Pancreas (tissue), 10 donors: ENCODE data around the gene CD3G. TPM values are rescaled to one million over a fixed set of nuclear protein-coding genes. Genes with fewer than 3 reads are reported as not detected.

ENCODE experiments used
- ATAC-seq, 4 donors: fragments of 200-7000 bp; cut with Tn5 transposase; one replicate each; pipeline versions ENCODE4 v1.8.0 to v1.9.1; 2020; ENCODE audit warnings: mild to moderate bottlenecking in 4 of 4, moderate library complexity in 4 of 4
- DNase-seq, 6 donors: peaks; one replicate each; pipeline ENCODE4 v3.0.0-alpha.2; 2020
- FAIRE-seq: peaks from 2 replicates; lab custom pipeline; 2012; peaks lifted over from hg19 to GRCh38; lab: Jason Lieb, UNC
- H3K27ac ChIP-seq, 4 donors: fragments of 200-600 bp; sonication (generic); 1 replicate in 3 of 4; 2 replicates in 1 of 4; pipeline versions ENCODE4 v1.5.0 to v1.8.0; 2020
- H3K27me3 ChIP-seq, 4 donors: fragments of 200-600 bp; one replicate each; pipeline ENCODE4 v1.8.0; 2021
- H3K36me3 ChIP-seq, 3 donors: fragments of 200-600 bp; sonication (generic) in 1 of 3; one replicate each; pipeline versions ENCODE4 v1.5.0 to v1.8.0; 2020 to 2021
- H3K4me1 ChIP-seq, 3 donors: fragments of 200-600 bp; one replicate each; pipeline ENCODE4 v1.8.0; 2021
- H3K4me3 ChIP-seq, 4 donors: fragments of 200-600 bp; sonication (generic) in 2 of 4; one replicate each; pipeline versions ENCODE4 v1.5.0 to v1.8.0; 2020 to 2021
- H3K9me3 ChIP-seq, 4 donors: fragments of 200-600 bp; one replicate each; pipeline ENCODE4 v1.8.0; 2021
- CTCF ChIP-seq, 4 donors: fragments of 200-600 bp; sonication (generic) in 3 of 4; IDR thresholded peaks; one replicate each; pipeline versions ENCODE4 v1.5.0 to v1.8.0; 2021; ENCODE audit warnings: antibody characterized with exemption in 4 of 4
- WGBS, 2 donors: extraction: QIAGEN DNeasy Blood & Tissue Kit; methylation state at CpG; one replicate each; pipeline ENCODE4 v1.1.7; 2013; 5-methylcytosine and 5-hydroxymethylcytosine counted together
- intact Hi-C, 3 donors: fragments of 100-400 bp; cut with DNase I; formaldehyde crosslinking; loops; one replicate each; pipeline versions ENCODE4 v1.11.1 to v1.14.2; 2022
- polyA plus RNA-seq, 2 donors: library from polyadenylated mRNA; stranded (reverse); fragments of 200-250 nt; gene quantifications; one replicate each; pipeline ENCODE4 v1.2.3, GENCODE V29; 2013
- total RNA-seq, 6 donors: library from RNA; stranded (reverse); fragmentation: NEBNext Ultra II Directional in 4 of 6; extraction: Animal tissue kit (Norgen Biotek cat#: 25700) in 4 of 6; gene quantifications; one replicate each; pipeline versions ENCODE4 v1.2.1 to v1.2.4, GENCODE V29; 2021 to 2023
- donor health status: healthy with polysubstance abuse.
- donor health status: DM: no; HTN: no; CAD: no; lungs with moderate emphysema.
- donor health status: DM: no; HTN: no; CAD: no.
- donor health status: control.
- donor health status: control.
- donor health status: Bipolar disorder and iron deficiency.
- donor health status: DM: yes; HTN: yes; CAD: no.
- donor health status: DM: no; HTN: no; CAD: no.
- donor health status: DM: no; HTN: no; CAD: no.
- donor health status: DM: yes; HTN: yes; CAD: no.

The CD3G gene
- total and polyA plus RNA-seq, 8 donors, result 0.04 to 0.92 (median 0.50) TPM; not detected in 1

DNA sequence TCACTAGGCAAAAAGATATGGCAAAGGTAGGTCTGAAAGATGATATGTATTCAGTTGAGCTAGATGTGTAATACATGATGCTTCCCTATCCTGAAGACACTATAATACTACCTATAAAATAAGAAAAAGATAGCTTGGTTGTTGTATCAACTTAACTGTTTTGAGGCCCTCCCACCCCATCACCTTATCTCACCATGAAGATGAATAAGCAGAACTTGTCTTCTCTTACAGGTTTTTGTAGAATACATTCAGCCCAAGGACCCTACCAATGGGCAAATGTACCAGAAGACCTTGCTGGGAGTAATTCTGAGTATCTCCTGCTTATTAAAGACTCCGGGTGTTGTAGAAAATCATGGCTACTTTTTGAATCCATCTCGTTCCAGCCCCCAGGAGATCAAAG, 29.1 kb downstream of the CD3G start:
- no peaks in the 10 kb centered on the region for H3K27me3 ChIP-seq
- H3K4me3 ChIP-seq, result no peak overlapping the region
- ATAC-seq, result no peak
- no peaks in the 10 kb centered on the region for H3K9me3 ChIP-seq
- WGBS, 2 donors, result 90 to 92% methylated on average over 2 of the region's 2 CpGs
- no peak for FAIRE-seq
- intact Hi-C loops, result no loop called here
- H3K27ac ChIP-seq, result no peak overlapping the region
- no peaks in the 10 kb centered on the region for H3K4me1 ChIP-seq
- peaks cover 3 to 81% (median 26%) of the 10 kb centered on the region in 3 donors for H3K36me3 ChIP-seq
- no peak for TF ChIP-seq CTCF (IDR thresholded peaks at IDR 0.05)
- no peak for DNase-seq

DNA sequence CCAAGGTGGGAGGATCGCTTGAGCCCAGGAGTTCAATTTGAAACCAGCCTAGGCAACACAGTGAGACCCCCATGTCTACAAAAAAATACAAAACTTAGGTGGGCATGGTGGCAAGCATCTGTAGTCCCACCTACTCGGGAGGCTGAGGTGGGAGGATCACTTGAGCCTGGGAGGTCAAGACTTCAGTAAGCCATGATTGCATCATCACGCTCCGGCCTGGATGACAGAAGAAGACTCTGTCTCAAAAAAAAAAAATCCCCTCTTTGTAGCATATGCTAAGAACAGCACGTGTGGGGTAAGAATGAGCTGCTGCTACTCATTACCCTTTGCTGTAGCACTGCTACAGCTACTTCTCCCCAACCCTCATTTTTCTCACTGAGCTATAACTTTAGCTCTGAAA, 29.7 kb downstream of the CD3G start:
- Histone ChIP-seq H3K9me3 (no peaks in the 10 kb centered on the region), H3K27ac (no peak overlapping the region), H3K36me3 (peaks cover 3 to 80% (median 28%) of the 10 kb centered on the region in 3 donors), H3K27me3 (no peaks in the 10 kb centered on the region), H3K4me3 (no peak overlapping the region), H3K4me1 (no peaks in the 10 kb centered on the region)
- no peak for ATAC-seq
- intact Hi-C loops, result no loop called here
- DNase-seq, result no peak
- no peak for FAIRE-seq
- 94 to 97% methylated on average over 5 of the region's 5 CpGs for WGBS, 2 donors
- TF ChIP-seq CTCF (IDR thresholded peaks at IDR 0.05), result no peak

- no peaks in the 10 kb centered on the region for H3K27me3 ChIP-seq
- no peaks in the 10 kb centered on the region for H3K9me3 ChIP-seq
- ATAC-seq (peak in 1 of 4 donors; percentile 28), DNase-seq (no peak), FAIRE-seq (no peak)
- H3K36me3 ChIP-seq, result peaks cover 3 to 80% (median 33%) of the 10 kb centered on the region in 3 donors
- no peak overlapping the region for H3K4me3 ChIP-seq
- no peak overlapping the region for H3K27ac ChIP-seq
- TF ChIP-seq CTCF (IDR thresholded peaks at IDR 0.05), result no peak
- no peaks in the 10 kb centered on the region for H3K4me1 ChIP-seq
- intact Hi-C loops, result no loop called here
- 83 to 86% methylated on average over 3 of the region's 3 CpGs for WGBS, 2 donors
Observed at GRCh38 chr11:118374729-118375128, 30.6 kb downstream of the CD3G start.

DNA sequence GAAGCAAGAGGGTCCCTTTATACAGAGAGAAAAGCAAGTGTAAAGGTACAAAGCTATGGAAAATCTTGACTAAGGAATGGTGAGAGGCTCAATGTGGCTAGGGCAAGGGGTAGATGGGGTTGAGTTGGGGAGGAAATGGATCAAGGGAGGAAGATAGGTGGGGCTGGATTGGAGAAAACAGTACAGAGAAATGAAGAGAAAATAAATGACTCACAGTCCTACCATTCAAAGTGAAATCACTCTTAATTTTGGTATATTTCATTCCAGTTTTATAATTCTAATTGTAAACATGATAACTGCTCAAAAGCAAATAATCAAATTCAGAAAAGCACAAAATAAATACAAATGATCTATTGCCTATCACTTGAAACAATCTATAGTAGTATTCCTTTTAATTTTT, 31.8 kb downstream of the CD3G start:
- no peak for TF ChIP-seq CTCF (IDR thresholded peaks at IDR 0.05)
- Histone ChIP-seq H3K4me3 (no peak overlapping the region), H3K36me3 (peaks cover 3 to 76% (median 25%) of the 10 kb centered on the region in 3 donors), H3K4me1 (no peaks in the 10 kb centered on the region), H3K27ac (no peak overlapping the region), H3K9me3 (no peaks in the 10 kb centered on the region), H3K27me3 (no peaks in the 10 kb centered on the region)
- intact Hi-C loops, result no loop called here
- FAIRE-seq (no peak), ATAC-seq (no peak), DNase-seq (no peak)

DNA sequence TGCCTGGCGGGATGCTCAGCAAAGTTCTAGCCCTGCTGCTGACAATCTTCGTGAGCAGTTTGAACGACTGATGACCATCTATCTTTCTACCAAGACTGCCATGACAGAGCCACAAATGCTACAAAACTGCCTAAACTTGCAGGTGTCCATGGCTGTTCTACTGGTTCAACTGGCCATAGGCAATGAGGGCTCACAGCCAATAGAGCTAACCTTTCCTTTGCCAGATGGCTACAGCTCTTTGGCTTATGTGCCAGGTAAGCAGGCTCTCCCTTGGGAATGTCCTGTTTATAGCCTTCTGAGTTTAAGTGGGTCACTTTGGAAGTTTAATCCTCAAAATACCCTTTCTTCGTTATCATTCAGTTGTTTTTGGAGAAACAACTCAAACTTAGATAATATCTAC, 35.4 kb downstream of the CD3G start:
- 85 to 93% methylated on average over 4 of the region's 4 CpGs for WGBS, 2 donors
- Histone ChIP-seq H3K4me1 (no peaks in the 10 kb centered on the region), H3K36me3 (peaks cover 3 to 76% (median 21%) of the 10 kb centered on the region in 3 donors), H3K9me3 (no peaks in the 10 kb centered on the region), H3K27ac (no peak overlapping the region), H3K27me3 (no peaks in the 10 kb centered on the region), H3K4me3 (no peak overlapping the region)
- intact Hi-C loops, result no loop called here
- FAIRE-seq (no peak), DNase-seq (no peak), ATAC-seq (no peak)
- TF ChIP-seq CTCF (IDR thresholded peaks at IDR 0.05), result no peak
